GM18507 (cell line): ENCODE measurements around the gene HILPDA.
A peak's percentile ranks its signal among the peaks of the same experiment; 100 is the strongest.

Experiments used
- DNase-seq: peaks from one replicate; pipeline ENCODE4 v3.0.0; 2011; ENCODE audit warnings: low read depth; ENCODE audit not compliant: insufficient read length; ENCODE audit errors: extremely low spot score
- FAIRE-seq: peaks from 2 replicates; lab custom pipeline; 2011; peaks lifted over from hg19 to GRCh38; lab: Jason Lieb, UNC

The HILPDA gene

GRCh38 chr7:128430207-128430606 lies 25.5 kb upstream of the HILPDA start:
- no peak for FAIRE-seq
- no peak for DNase-seq

- DNase-seq (no peak), FAIRE-seq (no peak)
Measured at GRCh38 chr7:128431221-128431620, 24.5 kb upstream of the HILPDA start.

- DNase-seq (no peak), FAIRE-seq (no peak)
Measured at GRCh38 chr7:128431754-128432153, 23.9 kb upstream of the HILPDA start.

- FAIRE-seq (no peak), DNase-seq (no peak)
Measured at GRCh38 chr7:128434413-128435326, 21.0 kb upstream of the HILPDA start.

- no peak for DNase-seq
- FAIRE-seq, result no peak
Measured at GRCh38 chr7:128435327-128435686, 20.4 kb upstream of the HILPDA start.

DNA sequence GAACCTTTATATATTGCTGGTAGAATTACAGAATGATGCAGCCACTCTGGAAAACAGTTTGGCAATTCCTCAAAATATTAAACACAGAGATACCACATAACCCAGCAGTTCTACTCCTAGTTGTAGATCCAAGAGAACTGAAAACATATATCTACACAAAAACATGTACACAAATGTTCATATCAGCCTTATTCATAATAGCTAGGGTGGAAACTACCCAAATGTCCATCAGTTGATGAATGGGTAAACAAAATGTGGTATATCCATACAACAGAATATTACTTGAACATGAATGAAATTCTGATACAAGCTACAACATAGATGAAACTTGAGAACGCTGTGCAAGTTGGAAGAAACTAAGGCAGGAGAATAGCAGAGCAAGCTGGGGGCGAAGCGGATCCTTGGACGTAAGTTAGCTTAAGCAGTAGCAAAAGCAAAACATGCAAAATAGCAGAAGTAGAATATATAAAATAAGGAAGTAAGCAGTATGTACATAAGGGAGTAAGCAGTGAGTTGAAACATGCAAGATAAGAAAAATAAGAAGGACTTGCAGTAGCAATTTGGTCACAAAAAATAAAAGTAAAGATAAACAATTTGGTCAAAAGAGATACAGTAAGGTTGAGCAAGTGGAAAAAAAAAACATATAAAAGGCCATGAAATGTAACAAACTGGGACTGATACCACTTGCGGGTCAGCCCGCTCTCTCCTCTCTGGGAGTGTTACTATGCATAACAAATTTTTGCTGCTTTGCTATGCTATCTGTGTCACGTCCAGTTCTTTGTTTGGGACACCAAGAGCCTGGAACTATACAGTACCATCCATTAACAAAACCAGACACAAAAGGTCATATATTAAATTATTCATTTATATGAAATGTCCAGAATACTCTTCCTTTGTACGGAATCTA lies 18.0 kb upstream of the HILPDA start:
- FAIRE-seq (peak; percentile 41), DNase-seq (no peak)

GRCh38 chr7:128442356-128442755 lies 13.3 kb upstream of the HILPDA start:
- DNase-seq, result no peak
- FAIRE-seq, result no peak

- DNase-seq (no peak), FAIRE-seq (no peak)
Measured at GRCh38 chr7:128443831-128444600, 11.7 kb upstream of the HILPDA start.

DNA sequence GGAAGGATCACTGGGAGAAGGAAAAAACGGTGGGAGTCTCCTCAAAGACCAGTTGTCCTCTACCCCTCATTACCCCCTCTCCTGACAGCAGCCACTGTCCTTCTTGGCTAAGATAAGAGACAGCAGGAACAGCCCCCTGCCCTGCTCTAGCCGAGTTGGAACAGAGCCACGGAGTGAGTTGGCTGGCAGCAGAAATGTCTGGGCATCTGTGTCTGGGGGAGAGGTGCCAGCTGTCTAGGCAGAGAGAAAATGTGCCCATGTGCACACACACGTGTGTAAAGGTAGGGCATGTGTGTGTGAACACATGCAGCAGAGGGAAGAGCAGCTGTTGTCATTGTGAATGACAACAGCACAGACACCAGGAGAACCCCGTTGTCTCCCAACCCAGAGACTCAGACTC lies 9.4 kb upstream of the HILPDA start:
- no peak for DNase-seq
- FAIRE-seq, result no peak

- FAIRE-seq, result no peak
- no peak for DNase-seq
Measured at GRCh38 chr7:128447941-128448564, 7.6 kb upstream of the HILPDA start.

DNA sequence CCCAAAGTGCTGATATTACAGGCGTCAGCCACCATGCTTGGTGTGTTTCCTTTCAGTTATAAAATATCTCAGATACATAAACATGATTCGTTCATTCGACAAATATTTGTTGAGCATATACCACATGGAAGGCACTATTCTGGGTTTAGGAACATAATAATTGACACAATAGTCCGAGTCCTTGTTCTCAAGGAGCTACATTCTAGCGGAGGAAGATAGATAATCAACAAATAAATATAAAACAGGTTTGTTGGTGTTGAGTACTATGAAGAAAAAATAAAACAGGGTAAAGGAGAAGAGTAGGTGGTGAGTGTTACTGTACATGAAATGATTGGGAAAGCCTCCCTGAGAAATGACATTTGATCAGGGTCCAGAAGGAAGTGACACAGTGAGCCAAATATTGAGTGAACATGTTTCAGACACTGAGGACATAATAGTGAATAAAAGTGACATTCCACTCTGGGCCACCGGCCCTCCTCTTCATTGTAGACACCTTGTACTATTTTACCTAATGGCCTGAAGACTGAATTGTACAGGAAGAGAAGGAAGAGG lies 6.9 kb upstream of the HILPDA start:
- no peak for DNase-seq
- no peak for FAIRE-seq

- FAIRE-seq (no peak), DNase-seq (no peak)
Measured at GRCh38 chr7:128450409-128450808, 5.3 kb upstream of the HILPDA start.

- FAIRE-seq, result no peak
- no peak for DNase-seq
Measured at GRCh38 chr7:128450913-128451312, 4.8 kb upstream of the HILPDA start.

- no peak for DNase-seq
- FAIRE-seq, result no peak
Measured at GRCh38 chr7:128452552-128452951, 3.1 kb upstream of the HILPDA start.

GRCh38 chr7:128453836-128454804 lies 1.6 kb upstream of the HILPDA start:
- FAIRE-seq, result no peak
- DNase-seq, result no peak

- DNase-seq, result no peak
- no peak for FAIRE-seq
Measured at GRCh38 chr7:128454808-128455542, 703 bp upstream of the HILPDA start.

DNA sequence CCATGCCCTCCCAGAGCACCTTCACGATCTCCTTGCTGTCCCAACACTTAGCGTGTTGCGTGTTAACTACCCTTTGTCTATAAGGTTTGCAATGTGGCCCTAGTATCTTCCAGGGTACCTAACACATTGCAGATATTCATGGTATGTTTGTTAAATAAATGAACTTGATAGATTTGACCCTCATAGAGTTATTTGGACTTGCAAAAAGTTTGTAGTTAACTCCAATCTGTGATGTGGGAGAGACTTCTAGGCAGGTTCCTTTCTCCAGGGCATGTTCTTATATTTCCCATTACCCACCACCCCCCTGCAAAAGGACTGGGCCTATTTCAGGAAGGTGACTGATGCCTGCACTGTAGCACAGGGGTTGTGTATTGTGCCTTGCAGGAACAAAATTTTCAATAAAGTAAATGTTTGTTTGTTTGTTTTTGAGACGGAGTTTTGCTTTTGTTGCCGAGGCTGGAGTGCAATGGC lies 612 bp downstream of the HILPDA start:
- FAIRE-seq (no peak), DNase-seq (no peak)
